HepG2 (cell line): ENCODE data around the gene LCN2. TPM values are rescaled to one million over a fixed set of nuclear protein-coding genes. Genes with fewer than 3 reads are reported as not detected.
A peak's percentile ranks its signal among the peaks of the same experiment; 100 is the strongest.

Source experiments
- ATAC-seq: fragments of 200-7000 bp; cut with Tn5 transposase; 3 replicates; pipeline ENCODE4 v1.9.1; 2020; ENCODE audit warnings: mild to moderate bottlenecking, moderate library complexity
- BruUV-seq: library from RNA; stranded (reverse); fragments of 400-500 nt; replicated peaks from 2 replicates; lab custom pipeline; 2021; lab: Mats Ljungman, UMichigan
- CTCF ChIA-PET: fragments of 300-600 bp; formaldehyde crosslinking; extraction: SDS; loops from one replicate; lab custom pipeline; 2021; ENCODE audit warnings: low total read pairs, inconsistent platforms, low intra/inter-chr PET ratio; lab: Yijun Ruan, JAX
- POLR2A ChIA-PET: fragments of 350-600 bp; sonication (Branson Sonifier 250); formaldehyde crosslinking; loops from one replicate; lab custom pipeline; 2020; ENCODE audit warnings: antibody characterized with exemption, inconsistent platforms; lab: Yijun Ruan, JAX
- DNase-seq: peaks from one replicate; pipeline ENCODE4 v3.0.0-alpha.2; 2015; ENCODE audit warnings: low spot score
- FAIRE-seq: peaks from 3 replicates; lab custom pipeline; 2011; peaks lifted over from hg19 to GRCh38; lab: Jason Lieb, UNC
- H2AFZ ChIP-seq: one replicate; pipeline ENCODE4 v1.6.1; 2011; ENCODE audit warnings: low read length, inconsistent platforms
- H3K27ac ChIP-seq: fragments of 300-600 bp; 3 replicates; pipeline ENCODE4 v1.8.0; 2011; ENCODE audit warnings: mixed run types, mild to moderate bottlenecking, mixed read lengths, low read length, inconsistent platforms; ENCODE audit not compliant: insufficient read depth; ENCODE audit errors: extremely low read length
- H3K27me3 ChIP-seq, 2 experiments: fragments of 200-600 bp in 1 of 2; 2 replicates in 1 of 2; 3 replicates in 1 of 2; pipeline versions ENCODE4 v1.6.0 to v1.8.0; 2011; ENCODE audit warnings: low read length in 2 of 2, mild to moderate bottlenecking in 2 of 2, moderate library complexity in 2 of 2, inconsistent platforms in 1 of 2; ENCODE audit not compliant: insufficient read depth in 2 of 2, control insufficient read depth in 1 of 2
- H3K36me3 ChIP-seq, 2 experiments: fragments of 200-600 bp in 1 of 2; replicated peaks in 1 of 2; 2 replicates in 1 of 2; 3 replicates in 1 of 2; pipeline versions ENCODE4 v1.5.1 to v1.8.0; 2011; ENCODE audit warnings: low read length in 2 of 2, inconsistent platforms in 1 of 2; ENCODE audit not compliant: insufficient read depth in 2 of 2, control insufficient read depth in 1 of 2
- H3K4me1 ChIP-seq: 2 replicates; pipeline ENCODE4 v1.5.1; 2012; ENCODE audit warnings: low read length, inconsistent platforms; ENCODE audit not compliant: insufficient read depth
- H3K4me2 ChIP-seq: 2 replicates; pipeline ENCODE4 v1.6.0; 2011; ENCODE audit warnings: low read depth, low read length, inconsistent platforms
- H3K4me3 ChIP-seq, 3 experiments: fragments of 200-600 bp in 1 of 3; sonication (generic), shearing (Covaris generic) in 1 of 3; replicated peaks in 1 of 3; 2 replicates each; pipeline ENCODE4 v1.5.1; 2011 to 2016; ENCODE audit warnings: low read length in 3 of 3, inconsistent platforms in 2 of 3, low read depth in 2 of 3, mild to moderate bottlenecking in 2 of 3, control low read depth in 1 of 3, mixed read lengths in 1 of 3; ENCODE audit not compliant: insufficient read depth in 1 of 3
- H3K79me2 ChIP-seq: one replicate; pipeline ENCODE4 v1.6.1; 2011; ENCODE audit warnings: low read length, inconsistent platforms; ENCODE audit not compliant: insufficient read depth
- H3K9ac ChIP-seq: 2 replicates; pipeline ENCODE4 v1.6.0; 2011; ENCODE audit warnings: mild to moderate bottlenecking, low read depth, low read length, inconsistent platforms; ENCODE audit not compliant: insufficient read depth
- H3K9me3 ChIP-seq: 2 replicates; pipeline ENCODE4 v1.5.1; 2012; ENCODE audit warnings: mild to moderate bottlenecking, low read length
- H4K20me1 ChIP-seq: 2 replicates; pipeline ENCODE4 v1.6.0; 2011; ENCODE audit warnings: inconsistent platforms, mild to moderate bottlenecking, low read length, moderate library complexity; ENCODE audit not compliant: insufficient read depth
- ATF2 ChIP-seq: sonication (generic); formaldehyde crosslinking; IDR thresholded peaks from 2 replicates; pipeline ENCODE4 v1.4.0; 2020; ENCODE audit warnings: missing genetic modification reagents
- EZH2 ChIP-seq: conservative IDR thresholded peaks from 2 replicates; pipeline ENCODE4 v1.6.1; 2012; ENCODE audit warnings: mild to moderate bottlenecking, low read depth, low read length, moderate library complexity
- MNT ChIP-seq: fragments of 450-650 bp; IDR thresholded peaks from 2 replicates; pipeline ENCODE4 v1.6.1; 2016
- MTF1 ChIP-seq: sonication (generic); formaldehyde crosslinking; IDR thresholded peaks from 2 replicates; pipeline ENCODE4 v1.5.0; 2020; ENCODE audit warnings: missing genetic modification reagents
- SRY ChIP-seq: sonication (generic); formaldehyde crosslinking; IDR thresholded peaks from 2 replicates; pipeline ENCODE4 v1.8.0; 2022; ENCODE audit warnings: mild to moderate bottlenecking, missing genetic modification reagents
- ZBTB25 ChIP-seq: IDR thresholded peaks from 2 replicates; pipeline ENCODE4 v1.6.1; 2018; ENCODE audit warnings: missing genetic modification reagents
- ZNF556 ChIP-seq: sonication (generic); formaldehyde crosslinking; IDR thresholded peaks from 2 replicates; pipeline ENCODE4 v1.4.0; 2020; ENCODE audit warnings: mild to moderate bottlenecking, missing genetic modification reagents, borderline replicate concordance
- ZNF747 ChIP-seq: sonication (generic); formaldehyde crosslinking; IDR thresholded peaks from 2 replicates; pipeline ENCODE4 v1.8.1; 2023; ENCODE audit warnings: missing genetic modification reagents, mild to moderate bottlenecking, borderline replicate concordance
- WGBS: methylation state at CpG from one replicate; pipeline ENCODE4 v1.1.6; 2017; ENCODE audit warnings: low lambda C conversion rate; 5-methylcytosine and 5-hydroxymethylcytosine counted together
- in situ Hi-C: cut with HindIII; loops from 2 replicates; pipeline ENCODE4 v1.10.0; 2017; ENCODE audit warnings: low pct_unique_long_range_greater_than_20kb; ENCODE audit not compliant: extremely low pct_ligation_motif_present
- intact Hi-C: fragments of 100-400 bp; cut with micrococcal nuclease; formaldehyde crosslinking; loops from one replicate; pipeline ENCODE4 v1.10.0; 2022; ENCODE audit not compliant: unreplicated experiment
- polyA plus RNA-seq, 8 experiments: library from polyadenylated mRNA; depleted of rRNA in 3 of 8; stranded (reverse) in 7 of 8; unstranded in 1 of 8; fragments of >200 nt; fragmentation: Illumina TruSeq in 4 of 8; extraction: Trizol in 4 of 8; gene quantifications; 2 replicates each; pipeline versions ENCODE4 v1.2.1 to v1.2.3, GENCODE V29; 2011 to 2016; ENCODE audit warnings: low read depth in 4 of 8, missing spikeins in 1 of 8, mixed read lengths in 1 of 8; ENCODE audit not compliant: insufficient read depth in 1 of 8
- total RNA-seq, 5 experiments: library from RNA; depleted of rRNA; stranded (reverse); fragments of >200 nt; fragmentation: Illumina TruSeq; extraction: Trizol; gene quantifications; 2 replicates each; pipeline ENCODE4 v1.2.3, GENCODE V29; 2016; ENCODE audit warnings: low read depth in 1 of 5

Gene LCN2
- total and polyA plus RNA-seq, 2 of the 13 experiments (the other 11 are each of a cell fraction or from before 2014, with no cell fraction given) = 0.38 to 1.4 TPM

- peak overlapping the region in 1 of 3 experiments; percentile 50; a peak in 1 of 6 replicates for H3K4me3 ChIP-seq
- in situ Hi-C loops = no loop called here
- no peaks in the 10 kb centered on the region for H3K9me3 ChIP-seq
- no peak for TF ChIP-seq ATF2
- TF ChIP-seq ZBTB25 (CRISPR knock-in tag) = no peak
- no peak for TF ChIP-seq ZNF747 (CRISPR knock-in tag)
- TF ChIP-seq MTF1 (CRISPR knock-in tag) = no peak
- TF ChIP-seq EZH2 = no peak
- TF ChIP-seq MNT = no peak
- TF ChIP-seq ZNF556 (CRISPR knock-in tag) = no peak
- no peak for TF ChIP-seq SRY (CRISPR knock-in tag)
- TF ChIP-seq, all 625 proteins: peak for 0
- Histone ChIP-seq H3K4me2 (peak overlapping the region; percentile 71), H3K9ac (peak overlapping the region; percentile 26; the same call in 1 of the 2 replicates), H3K36me3 (no peaks in the 10 kb centered on the region), H4K20me1 (no peaks in the 10 kb centered on the region), H2AFZ (no peak overlapping the region), H3K27ac (no peak overlapping the region), H3K27me3 (peaks cover 9 to 38% of the 10 kb centered on the region in 2 experiments; a peak in 4 of 5 replicates), H3K4me1 (peaks cover 62% of the 10 kb centered on the region), H3K79me2 (no peaks in the 10 kb centered on the region)
- FAIRE-seq = no peak
- ATAC-seq = no peak
- CTCF ChIA-PET = interaction anchor here (0.8 kb wide), 1 partner anchor 34 kb away, joined by 3 read pairs; no protein-coding TSS in a partner anchor
- BruUV-seq = no TSS peak
- intact Hi-C loops = no loop called here
- POLR2A ChIA-PET = interaction anchor here (1.3 to 2.3 kb wide), 4 partner anchors 8 to 85 kb away, joined by 3 to 36 read pairs (median 6); partner anchors contain the start of genes BBLN and NAIF1
- DNase-seq = no peak
- 62% methylated on average over 12 of the region's 18 CpGs for WGBS
These were observed 2.3 kb downstream of the LCN2 start for GRCh38 chr9:128151309-128152132.
